GM18868 (cell line): ENCODE measurements around the gene HIRA.
"Not testable (repeated sequence)": the region's sequence is repeated elsewhere in the genome, so short reads cannot be mapped to it uniquely, and the experiment has no call there.

Source experiments
- ATAC-seq: cut with Tn5 transposase; IDR thresholded peaks from one replicate; pipeline ENCODE4 v1.9.1; 2021; ENCODE audit warnings: mild to moderate bottlenecking, moderate library complexity; ENCODE audit not compliant: unreplicated experiment

The HIRA gene

DNA sequence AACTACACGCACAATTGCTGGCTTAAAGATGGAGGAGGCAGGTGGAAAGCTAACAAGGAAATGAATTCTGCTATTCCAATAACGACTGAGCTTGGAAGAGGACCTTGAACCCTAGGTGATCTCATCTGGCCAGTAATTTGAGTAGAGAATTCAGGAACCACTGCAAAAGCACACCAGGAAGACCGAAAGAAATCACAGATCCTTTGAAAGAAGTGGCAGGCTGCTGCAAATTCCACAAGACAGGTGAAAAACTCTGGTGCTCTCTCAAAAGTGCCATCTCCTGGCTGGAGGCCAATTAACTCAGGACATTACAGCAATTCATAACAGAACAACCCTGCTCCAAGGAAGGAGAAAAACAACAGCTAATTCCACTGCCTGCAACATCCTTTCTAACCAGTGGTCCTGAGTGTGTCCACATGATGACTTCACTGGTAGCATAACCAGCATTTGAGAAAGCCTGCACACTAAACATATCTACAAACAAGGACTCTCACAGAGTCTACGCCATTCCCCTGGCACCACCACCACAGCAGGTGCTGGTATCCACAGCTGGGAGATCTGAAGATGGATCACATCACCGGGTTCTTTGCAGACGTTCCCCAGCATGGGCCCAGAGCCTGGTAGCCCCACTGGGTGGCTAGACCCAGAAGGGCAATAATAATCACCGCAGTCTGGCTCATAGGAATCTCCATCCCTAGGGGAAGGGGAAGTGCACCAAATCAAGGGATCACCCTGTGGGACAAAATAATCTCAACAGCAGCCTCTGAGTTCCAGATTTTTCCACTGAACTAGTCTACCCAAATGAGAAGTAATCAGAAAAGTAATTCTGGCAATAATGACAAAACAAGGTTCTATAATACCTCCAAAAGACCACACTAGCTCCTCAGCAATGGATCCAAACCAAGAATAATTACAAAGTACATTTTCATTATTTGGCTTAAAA, 95.1 kb downstream of the HIRA start:
- no peak for ATAC-seq

DNA sequence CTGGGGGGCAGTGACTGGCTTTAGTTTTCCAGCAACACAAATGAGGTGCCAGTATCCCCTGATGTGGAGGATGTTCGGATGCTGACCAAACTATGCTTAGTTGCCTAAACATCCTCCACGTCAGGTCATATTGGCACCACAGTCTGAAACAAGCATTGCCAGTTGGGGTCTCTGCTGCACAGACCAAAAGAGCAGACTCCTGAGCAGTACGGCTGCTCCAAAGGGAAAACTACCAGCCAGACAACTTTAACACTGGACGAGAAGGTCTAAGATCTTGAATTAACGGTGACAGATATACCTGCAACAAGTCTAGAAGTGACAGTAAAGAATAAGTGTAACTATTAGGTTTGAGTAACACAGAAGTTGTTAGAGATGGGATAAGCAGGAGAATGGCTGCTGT, 99.6 kb downstream of the HIRA start:
- ATAC-seq, result no peak

DNA sequence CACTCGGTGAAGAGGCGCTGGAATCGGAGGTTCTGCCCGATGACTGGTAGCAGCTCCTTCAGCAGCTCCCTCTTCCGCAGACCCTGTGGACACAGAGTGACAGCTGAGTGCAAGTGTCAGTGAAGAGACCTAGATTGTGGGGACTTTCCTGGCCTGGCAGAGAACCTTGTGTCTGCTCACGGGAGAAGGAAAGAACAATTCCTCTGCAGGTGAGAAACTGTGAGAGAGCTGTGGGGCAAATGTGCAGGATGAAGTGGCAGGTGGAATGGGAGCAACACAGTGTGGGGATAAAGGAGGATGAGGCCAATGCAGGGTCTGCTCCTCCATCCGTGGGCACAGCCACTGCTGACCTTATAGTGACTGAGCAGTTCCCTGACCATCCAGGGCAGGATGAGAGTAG, 100.1 kb downstream of the HIRA start:
- ATAC-seq, result no peak

DNA sequence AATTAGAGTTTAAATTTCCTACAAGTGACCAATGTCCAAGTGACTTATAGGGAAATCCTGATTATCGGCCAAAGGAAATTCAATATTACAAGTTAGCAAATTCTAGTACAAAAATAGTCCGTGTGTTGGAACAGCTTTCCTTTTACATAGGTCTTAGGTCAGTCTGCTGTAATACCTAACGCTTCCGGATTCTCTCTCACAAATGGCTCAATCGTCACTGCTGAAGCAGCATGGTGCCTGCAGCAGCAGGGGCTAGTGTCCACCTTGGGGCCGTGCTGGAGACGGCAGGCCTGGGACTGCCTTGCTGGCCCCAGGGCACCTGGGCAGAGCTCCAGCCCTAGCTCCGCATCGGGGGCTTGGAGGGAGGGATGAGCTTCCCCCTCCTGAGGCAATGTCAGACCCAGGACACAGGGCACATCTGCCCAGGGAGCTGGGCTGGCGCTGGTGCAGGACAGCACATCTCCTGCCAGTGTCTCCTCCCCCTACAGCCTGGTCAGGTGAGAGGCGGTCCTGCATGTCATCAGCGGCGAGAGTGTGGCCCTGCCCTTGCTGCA, 100.6 kb downstream of the HIRA start:
- ATAC-seq, result no peak

- not testable (repeated sequence) for ATAC-seq
Observed at GRCh38 chr22:19330205-19330604, 101.3 kb downstream of the HIRA start.

DNA sequence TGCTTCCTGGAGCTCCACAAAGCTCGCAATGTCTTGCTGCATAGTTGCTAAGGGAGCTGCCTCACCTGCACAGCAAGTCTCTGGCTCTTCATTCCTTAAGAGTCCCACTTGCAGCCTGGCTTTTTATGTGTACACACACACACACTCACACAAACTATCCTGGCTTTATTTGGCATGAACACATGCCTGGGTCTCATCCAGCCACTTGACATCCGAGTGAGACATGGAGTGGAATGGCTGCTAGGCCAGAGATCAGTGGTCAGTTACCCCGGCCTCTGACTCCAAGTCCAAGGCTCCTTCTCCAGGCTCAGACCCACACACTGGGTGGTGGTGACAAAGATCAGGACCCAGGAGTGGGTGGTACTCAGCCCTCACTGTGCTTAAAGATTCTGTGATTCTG, 102.1 kb downstream of the HIRA start:
- no peak for ATAC-seq

DNA sequence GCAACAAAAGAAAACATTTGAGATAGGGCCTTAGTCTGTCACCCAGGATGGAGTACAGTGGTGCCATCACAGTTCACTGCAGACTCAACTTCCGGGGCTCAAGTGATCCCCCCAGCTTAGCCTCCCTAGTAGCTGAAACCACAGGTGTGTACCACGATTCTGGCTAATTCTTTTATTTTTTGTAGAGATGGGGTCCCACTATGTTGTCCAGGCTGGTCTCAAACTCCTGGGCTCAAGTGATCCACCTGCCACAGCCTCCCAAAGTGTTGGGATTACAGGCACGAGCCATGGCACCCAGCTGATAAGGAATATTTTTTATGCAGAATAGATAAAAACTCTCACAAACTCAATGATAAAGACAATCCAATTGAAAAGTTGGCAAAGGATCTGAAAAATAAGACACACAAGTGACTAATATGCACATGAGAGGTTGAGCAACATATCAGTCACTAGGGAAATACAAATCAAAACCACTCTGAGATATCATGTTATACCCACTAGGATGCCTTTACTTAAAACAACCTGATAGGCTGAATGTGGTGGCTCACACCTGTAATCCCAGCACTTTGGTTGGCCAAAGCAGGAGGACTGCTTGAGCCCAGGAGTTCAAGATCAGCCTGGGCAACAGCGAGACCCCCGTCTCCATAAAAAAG, 106.1 kb downstream of the HIRA start:
- ATAC-seq, result no peak

GRCh38 chr22:19323420-19323819, 108.1 kb downstream of the HIRA start:
- ATAC-seq, result not testable (repeated sequence)

DNA sequence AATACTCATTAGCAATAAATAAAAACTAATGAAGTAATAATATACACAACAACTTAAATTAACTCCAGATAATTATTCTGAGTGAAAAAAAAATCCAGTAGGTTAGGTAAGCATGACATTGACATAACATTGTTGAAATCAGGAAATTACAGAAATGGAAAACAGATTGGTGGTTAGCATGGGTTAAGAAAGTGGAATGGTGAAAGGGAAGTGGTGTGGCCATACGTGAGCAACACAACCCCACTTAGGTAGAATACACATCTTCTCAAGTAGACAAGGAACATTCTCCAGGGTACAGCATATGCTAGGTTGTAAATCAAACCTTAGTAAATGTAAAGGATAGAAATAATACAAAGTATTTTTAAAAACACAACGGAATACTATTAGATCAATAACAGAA, 109.8 kb downstream of the HIRA start:
- ATAC-seq, result no peak

- ATAC-seq, result not testable (repeated sequence)
Observed at GRCh38 chr22:19320136-19320535, 111.4 kb downstream of the HIRA start.

DNA sequence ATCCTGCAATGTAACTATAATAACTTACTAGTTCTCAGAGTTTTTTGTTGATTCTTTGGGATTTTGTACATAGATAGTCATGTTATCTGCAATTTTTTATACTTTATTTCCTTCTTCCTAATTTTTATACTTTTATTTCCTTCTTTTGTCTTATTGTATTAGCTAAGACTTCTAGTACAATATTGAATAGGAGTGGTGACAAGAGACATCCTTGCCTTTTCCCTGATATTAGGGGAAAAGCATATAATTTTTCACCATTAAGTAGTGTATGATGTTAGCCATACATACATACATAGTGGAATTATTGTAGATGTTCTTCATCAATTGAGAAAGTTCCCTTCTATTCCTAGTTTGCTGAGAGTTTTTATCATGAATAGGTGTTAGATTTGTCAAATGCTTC, 112.3 kb downstream of the HIRA start:
- no peak for ATAC-seq

DNA sequence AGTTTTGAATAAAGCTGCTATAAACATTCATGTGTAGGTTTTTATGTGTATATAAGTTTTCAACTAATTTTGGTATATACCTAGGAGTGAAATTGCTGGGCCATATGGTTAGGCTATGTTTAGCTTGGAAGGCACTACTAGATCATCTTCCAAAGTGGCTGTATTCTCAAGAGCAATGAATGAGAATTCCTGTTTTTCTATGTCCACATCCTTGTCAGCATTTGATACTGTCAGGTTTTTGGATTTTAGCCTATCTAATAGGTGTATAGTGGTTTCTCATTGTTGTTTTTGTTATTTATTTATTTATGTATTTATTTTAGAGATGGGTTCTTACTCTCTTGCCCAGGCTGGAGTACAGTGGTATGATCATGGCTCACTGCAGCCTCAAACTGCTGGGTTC, 113.7 kb downstream of the HIRA start:
- ATAC-seq, result no peak

GRCh38 chr22:19307872-19308271, 123.7 kb downstream of the HIRA start:
- no peak for ATAC-seq

- ATAC-seq, result not testable (repeated sequence)
Observed at GRCh38 chr22:19306535-19306934, 125.0 kb downstream of the HIRA start.

DNA sequence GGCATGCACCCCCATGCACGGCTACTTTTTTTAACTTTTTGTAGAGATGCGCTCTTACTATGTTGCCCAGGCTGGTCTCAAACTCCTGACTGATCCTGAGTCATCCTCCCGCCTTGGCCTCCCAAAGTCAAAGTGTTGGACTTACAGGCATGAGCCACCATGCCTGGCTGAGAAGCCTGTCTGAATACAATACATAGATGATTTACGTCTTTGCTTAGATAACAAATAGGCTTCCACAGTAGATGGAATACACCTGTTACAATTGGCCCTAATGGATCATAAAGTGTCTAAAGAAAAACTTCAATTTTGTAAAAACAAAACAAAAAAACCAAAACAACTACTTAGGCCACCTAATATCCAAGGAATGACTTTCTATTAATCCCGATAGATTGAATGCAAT, 127.0 kb downstream of the HIRA start:
- ATAC-seq, result no peak

- ATAC-seq, result no peak
Observed at GRCh38 chr22:19303785-19304184, 127.7 kb downstream of the HIRA start.

GRCh38 chr22:19295733-19296132, 135.8 kb downstream of the HIRA start:
- no peak for ATAC-seq

DNA sequence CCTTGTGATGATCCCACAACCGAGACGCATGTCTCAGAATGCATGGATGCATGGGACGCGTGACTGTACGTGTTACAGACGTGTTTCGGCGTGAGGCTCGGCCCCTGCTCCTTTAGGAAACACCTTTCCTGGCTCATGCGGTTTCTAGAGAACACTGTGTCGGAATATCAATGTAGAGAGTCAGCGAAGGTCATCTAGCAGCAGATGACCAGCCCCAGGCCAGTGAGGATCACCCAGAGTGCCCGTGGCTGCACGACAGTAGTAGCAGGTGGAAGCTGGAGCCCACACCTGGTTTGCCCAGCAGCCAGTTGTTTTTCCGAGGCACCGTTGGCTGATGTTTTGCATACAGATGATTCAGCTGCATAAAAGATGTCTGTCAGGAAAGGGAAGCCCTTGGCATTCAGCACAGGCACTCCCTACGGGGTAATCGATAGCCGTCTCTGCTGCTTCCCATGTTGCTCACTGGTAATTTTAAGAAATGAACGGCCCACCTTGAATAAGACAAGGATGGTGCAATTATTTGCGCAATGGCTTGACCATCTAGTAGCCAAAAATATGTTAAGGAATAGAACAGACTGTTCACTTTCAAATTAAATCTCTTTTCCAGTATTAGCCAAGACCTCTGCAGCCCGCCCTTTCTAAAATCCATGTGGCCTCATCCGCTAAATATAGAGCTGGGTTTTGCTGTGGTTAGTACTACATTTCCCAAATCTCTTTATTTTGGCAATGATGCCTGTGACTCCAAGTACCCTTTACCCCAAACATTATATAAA, 138.9 kb downstream of the HIRA start:
- no peak for ATAC-seq

- no peak for ATAC-seq
Observed at GRCh38 chr22:19291580-19292457, 139.7 kb downstream of the HIRA start, which contains the start of gene CLTCL1. TSS of gene CLTCL1 (minus strand) at chr22:19291719. CDS start at chr22:19291641, 78 bp downstream.

DNA sequence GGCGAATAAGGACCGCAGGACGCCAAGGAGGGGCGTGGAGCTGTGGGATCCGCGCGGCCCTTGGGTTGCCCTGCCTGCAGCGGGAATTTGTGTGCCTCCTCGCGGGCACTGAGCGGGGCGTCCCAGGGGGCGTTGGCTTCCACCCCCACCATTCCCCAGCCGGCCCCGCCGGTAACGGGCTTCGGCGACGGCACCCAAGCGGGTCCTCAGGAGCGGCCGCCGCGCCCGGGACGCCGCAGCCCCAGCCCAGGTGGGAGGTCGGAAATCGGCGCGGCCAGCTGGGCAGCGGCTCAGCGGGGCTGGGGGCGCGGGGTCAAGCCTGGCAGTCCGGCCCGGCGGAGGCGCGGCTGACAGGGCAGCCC, 140.3 kb downstream of the HIRA start:
- ATAC-seq, result no peak
